GM10248 (cell line): ENCODE measurements around the gene FILIP1.

Source experiments
- CTCF ChIA-PET: fragments of 300-600 bp; sonication (Branson Sonifier 250); formaldehyde crosslinking; extraction: SDS; loops from one replicate; lab custom pipeline; 2021; ENCODE audit warnings: antibody characterized with exemption; lab: Yijun Ruan, JAX
- POLR2A ChIA-PET: fragments of 350-650 bp; sonication (Branson Sonifier 250); formaldehyde crosslinking; extraction: SDS; loops from one replicate; lab custom pipeline; 2020; ENCODE audit warnings: antibody characterized with exemption; lab: Yijun Ruan, JAX
- DNase-seq: peaks from one replicate; pipeline ENCODE4 v3.0.0; 2012; ENCODE audit errors: extremely low spot score
- TF ChIP-seq, protein P1 (sequence below): IDR thresholded peaks from 2 replicates; pipeline ENCODE4 v1.5.1; 2012; ENCODE audit warnings: mild to moderate bottlenecking, low read depth; ENCODE audit errors: extremely low read depth, missing control alignments, control extremely low read depth

FILIP1 gene

DNA sequence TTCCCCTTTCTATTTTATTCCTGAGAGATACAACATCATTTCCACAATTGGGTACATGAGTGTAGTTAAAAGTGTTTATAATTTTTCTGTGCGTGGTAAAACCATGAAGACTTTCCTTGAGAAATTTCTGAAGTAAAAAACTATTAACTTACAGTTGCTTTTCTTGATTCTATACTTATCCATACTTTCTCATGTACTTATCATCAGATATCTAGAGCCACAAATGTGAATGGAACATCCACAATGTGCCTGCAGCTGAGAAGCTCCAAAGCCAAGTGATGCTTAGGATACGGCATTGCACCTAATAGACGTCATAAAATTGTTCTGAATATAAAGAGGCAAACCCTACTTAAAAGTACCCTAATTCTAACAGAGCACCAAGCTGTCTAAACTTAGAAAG, 2.9 kb downstream of the FILIP1 start:
- POLR2A ChIA-PET: no interaction called here
- DNase-seq: no peak
- CTCF ChIA-PET: no interaction called here
- TF ChIP-seq, protein P1, sequence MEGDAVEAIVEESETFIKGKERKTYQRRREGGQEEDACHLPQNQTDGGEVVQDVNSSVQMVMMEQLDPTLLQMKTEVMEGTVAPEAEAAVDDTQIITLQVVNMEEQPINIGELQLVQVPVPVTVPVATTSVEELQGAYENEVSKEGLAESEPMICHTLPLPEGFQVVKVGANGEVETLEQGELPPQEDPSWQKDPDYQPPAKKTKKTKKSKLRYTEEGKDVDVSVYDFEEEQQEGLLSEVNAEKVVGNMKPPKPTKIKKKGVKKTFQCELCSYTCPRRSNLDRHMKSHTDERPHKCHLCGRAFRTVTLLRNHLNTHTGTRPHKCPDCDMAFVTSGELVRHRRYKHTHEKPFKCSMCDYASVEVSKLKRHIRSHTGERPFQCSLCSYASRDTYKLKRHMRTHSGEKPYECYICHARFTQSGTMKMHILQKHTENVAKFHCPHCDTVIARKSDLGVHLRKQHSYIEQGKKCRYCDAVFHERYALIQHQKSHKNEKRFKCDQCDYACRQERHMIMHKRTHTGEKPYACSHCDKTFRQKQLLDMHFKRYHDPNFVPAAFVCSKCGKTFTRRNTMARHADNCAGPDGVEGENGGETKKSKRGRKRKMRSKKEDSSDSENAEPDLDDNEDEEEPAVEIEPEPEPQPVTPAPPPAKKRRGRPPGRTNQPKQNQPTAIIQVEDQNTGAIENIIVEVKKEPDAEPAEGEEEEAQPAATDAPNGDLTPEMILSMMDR: no peak

DNA sequence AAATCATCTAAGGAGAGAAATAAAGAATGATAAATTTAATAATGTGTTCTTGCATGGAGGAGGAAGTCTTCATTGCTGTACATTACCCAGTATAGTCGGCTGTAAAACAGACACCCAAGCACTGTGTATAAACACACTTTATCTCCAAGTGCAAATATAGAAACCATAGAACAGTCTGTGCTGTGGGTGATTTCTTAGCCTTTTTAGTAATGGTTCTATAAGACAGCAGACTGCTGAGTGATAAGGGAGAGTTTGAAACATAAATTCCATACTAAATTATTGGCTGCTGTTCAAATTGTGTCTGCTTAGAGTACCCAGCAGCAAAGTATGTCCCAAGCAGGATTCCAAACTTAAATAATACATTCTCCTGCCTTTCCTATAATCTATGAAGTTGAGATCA, 4.6 kb downstream of the FILIP1 start:
- CTCF ChIA-PET: interaction anchor here (1.1 to 3.6 kb wide), 2 partner anchors 11 to 60 kb away, joined by 3 to 11 read pairs; no protein-coding TSS in a partner anchor
- no peak for DNase-seq
- POLR2A ChIA-PET: no interaction called here
- TF ChIP-seq, protein P1: no peak

DNA sequence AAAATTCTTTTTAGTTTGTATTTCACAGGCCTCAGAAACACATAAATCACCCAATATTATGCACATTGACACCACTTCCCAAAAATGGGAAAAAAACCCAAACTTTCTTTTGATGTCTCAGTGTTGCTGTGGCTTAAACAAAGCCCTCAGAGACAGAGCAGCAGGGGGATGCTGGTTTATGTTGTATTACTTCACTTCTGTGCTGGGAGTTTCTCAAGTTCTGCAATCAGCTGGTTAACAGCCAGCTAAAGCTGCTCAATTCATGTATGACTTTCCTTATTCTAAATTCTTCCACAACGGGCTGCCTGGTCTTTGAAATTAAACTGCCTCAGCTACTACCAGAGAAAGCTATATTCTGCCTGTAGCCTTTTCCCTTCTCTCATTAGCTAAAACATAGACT, 5.6 kb downstream of the FILIP1 start:
- CTCF ChIA-PET: interaction anchor here (1.1 to 3.6 kb wide), 2 partner anchors 10 to 53 kb away, joined by 3 to 11 read pairs; no protein-coding TSS in a partner anchor
- POLR2A ChIA-PET: no interaction called here
- TF ChIP-seq, protein P1: no peak
- no peak for DNase-seq

DNA sequence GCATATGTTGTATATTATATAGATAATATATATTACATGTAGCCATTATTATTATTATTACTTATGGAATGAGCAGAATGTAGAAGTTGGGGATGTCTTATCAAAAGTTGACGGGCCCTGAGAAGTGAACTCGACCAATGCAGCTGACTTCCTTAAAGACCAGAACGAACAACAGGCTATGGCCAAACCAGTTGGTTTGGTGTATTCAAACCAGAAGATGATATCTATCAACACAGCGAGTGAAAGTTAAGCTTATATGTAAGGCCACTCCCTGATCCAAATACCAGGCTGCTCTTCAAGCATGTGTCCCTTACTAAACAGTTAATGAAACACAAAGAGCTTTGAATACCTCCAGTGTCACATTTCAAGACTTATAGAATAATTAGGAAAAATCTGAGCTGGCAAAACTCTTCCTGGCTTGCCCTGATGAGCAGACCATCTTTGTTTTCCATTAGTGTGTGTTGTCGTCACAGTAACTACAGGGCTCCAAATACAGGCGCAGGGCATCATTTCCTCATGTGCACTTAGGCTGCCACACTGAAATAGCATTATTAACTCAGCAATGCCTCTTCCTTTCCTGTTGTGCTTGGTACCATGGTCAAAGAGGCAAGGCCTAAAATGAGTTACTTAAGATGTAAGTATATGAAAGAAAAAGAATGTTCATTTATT, 6.6 kb downstream of the FILIP1 start:
- TF ChIP-seq, protein P1: no peak
- POLR2A ChIA-PET: no interaction called here
- CTCF ChIA-PET: interaction anchor here (3.6 kb wide), 1 partner anchor 9 kb away, joined by 11 read pairs; no protein-coding TSS in a partner anchor
- DNase-seq: no peak

DNA sequence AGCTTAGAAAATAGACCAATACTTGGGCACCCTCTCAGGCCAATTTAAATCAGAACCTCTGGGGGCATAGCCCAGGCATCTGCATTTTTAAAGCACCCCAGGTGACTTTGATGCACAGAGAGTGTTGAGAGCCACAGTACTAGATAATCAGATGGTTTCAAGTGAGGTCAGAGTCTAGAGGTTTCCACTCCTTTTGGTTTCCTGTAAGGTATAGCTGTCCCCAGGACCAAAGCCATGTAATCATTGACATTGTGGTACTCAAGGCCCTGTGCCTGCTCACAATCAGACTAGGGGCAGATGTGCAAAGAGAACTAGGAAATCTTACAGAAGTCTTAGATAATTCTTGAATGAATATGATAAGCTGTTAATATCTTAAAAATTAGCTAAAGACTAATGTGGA, 9.1 kb downstream of the FILIP1 start:
- ChIA-PET POLR2A (no interaction called here), CTCF (interaction anchor here (0.8 to 1.4 kb wide), 3 partner anchors 9 to 274 kb away, joined by 3 to 5 read pairs (median 3); partner anchors contain the start of gene FILIP1)
- TF ChIP-seq, protein P1: no peak
- DNase-seq: no peak

DNA sequence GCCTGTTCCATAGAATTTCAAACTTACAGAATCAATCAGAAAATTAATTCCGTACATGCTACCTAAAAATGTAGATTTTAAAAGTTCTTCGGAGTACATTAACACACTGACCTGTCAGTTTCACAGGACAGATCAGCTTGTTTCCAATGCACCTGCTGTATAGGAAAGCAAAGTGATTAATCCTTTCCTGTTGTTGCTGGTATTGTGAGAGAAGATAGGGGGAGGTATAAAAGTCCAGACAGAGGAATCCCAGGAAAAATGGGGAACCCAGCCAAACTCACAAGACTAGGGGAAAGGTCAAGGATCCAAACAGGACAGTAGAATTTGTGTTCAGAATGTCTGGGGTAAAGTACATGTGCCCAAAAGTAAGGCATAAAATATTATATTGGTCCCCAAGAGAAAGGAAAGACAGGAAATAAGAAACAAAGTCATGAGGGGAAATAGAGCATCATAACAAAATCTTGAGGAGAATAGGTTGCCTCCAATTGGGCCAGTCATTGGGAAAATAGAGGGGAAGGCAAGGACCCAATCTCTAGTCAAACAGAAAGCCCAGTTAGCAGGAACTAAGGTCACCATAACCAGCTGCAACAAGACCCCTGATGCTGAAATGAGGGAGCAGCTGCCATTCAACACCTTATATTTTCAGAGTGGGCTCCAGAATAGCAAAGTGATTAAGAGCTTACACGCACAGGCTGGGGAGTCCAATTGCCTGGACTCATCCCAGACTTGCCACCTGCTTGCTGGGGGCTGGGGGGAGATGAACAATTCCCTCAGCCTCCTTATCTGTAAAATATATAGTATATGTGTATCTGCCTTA, 10.3 kb downstream of the FILIP1 start:
- TF ChIP-seq, protein P1: no peak
- ChIA-PET POLR2A (no interaction called here), CTCF (interaction anchor here (0.7 to 2.2 kb wide), 5 partner anchors 9 to 273 kb away, joined by 3 to 9 read pairs (median 4); partner anchors contain the start of gene FILIP1)
- DNase-seq: no peak
